DMS 273 treated with DMSO at 0.1 percent for 48 hours (cell line): ENCODE data around the gene GOLM1.
"Not testable (repeated sequence)": the region's sequence is repeated elsewhere in the genome, so short reads cannot be mapped to it uniquely, and the experiment has no call there.

ENCODE experiments used
- DNase-seq: peaks from one replicate; lab custom pipeline; 2025; lab: John Stamatoyannopoulos, UW

GOLM1 gene

DNA sequence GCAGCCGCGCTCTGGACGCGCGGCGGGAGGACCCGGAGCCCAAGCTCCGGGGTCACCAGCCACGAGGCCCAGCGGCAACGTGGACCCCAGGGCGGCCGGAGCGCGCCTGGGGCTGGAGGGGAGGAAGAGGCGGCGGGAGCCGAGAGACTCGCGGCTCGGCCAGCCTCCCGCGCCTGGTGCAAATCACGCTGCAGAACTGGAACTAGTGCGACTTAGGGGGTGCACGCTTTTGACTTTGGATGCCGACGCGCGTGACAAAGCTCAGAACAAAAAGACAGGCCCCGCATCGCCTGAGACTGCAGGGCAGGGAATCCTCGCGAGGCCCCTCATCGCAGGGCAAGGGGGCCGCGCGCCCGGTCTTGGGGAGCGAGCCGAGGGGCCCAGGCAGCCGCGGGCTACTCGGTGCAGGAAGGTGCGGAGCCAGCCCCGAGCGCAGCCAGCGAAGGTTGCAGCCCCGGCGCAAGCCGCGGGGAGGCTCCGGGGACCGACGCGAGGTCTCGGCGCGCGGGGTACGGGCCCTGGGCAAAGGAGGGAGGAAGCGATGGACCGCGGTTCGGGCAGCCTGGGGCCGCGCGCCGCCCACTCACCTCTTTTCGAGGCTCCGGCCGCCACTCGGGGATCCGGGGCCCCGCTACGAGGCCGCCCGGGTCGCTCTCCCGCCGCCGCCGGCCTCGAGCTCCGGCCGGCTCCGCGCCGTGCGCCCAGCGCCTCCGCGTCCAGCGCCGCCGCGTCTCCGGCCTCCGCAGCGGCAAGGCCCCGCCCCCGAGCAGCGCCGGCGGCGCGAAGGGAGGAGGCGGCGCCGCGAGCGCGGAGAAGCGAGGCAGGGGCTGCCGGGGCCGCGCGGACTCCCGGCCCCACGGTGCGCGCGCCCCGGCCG, at the start of gene GOLM1:
TSS of gene GOLM1 (minus strand) at position 735 of the 877 bp plus-strand sequence. CDS start 20,238 bp downstream, outside the sequence.
- no peak for DNase-seq

GRCh38 chr9:86146671-86147070, 47.3 kb upstream of the GOLM1 start:
- not testable (repeated sequence) for DNase-seq

DNA sequence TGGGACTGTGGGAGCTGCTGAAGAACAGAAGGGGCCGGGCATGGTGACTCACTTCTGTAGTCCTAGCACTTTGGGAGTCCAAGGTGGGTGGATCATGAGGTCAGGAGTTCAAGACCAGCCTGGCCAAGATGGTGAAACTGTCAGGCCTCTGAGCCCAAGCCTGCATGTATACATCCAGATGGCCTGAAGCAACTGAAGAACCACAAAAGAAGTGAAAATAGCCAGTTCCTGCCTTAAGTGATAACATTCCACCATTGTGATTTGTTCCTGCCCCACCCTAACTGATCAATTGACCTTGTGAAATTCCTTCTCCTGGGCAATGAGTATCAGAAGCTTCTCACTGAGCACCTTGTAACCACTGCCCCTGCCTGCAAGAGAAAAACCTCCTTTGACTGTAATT, 46.6 kb upstream of the GOLM1 start:
- not testable (repeated sequence) for DNase-seq

DNA sequence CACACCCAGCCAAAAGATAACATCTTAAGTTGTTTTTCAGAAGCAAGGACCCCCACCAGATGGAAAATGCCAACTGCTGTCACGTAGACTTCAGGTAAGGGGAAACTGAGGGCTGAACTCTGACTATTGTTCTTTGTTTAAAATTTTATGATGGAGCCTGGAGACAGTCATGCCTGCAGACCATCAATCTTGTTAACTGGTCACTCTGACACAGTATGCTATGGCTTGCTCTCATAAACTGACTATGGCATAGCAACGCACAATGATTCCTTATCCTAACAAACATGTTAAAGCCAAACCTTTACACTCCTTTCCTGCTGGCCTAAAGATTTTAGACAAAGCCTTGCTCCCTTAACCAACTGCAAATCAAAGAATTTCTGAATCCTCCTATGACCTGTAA, 43.6 kb upstream of the GOLM1 start:
- DNase-seq, result no peak

GRCh38 chr9:86141843-86142242, 42.5 kb upstream of the GOLM1 start:
- no peak for DNase-seq

GRCh38 chr9:86135371-86135770, 36.0 kb upstream of the GOLM1 start:
- no peak for DNase-seq

GRCh38 chr9:86134361-86134760, 35.0 kb upstream of the GOLM1 start:
- no peak for DNase-seq

- DNase-seq, result no peak
These were observed 29.0 kb upstream of the GOLM1 start for GRCh38 chr9:86128235-86128822.

DNA sequence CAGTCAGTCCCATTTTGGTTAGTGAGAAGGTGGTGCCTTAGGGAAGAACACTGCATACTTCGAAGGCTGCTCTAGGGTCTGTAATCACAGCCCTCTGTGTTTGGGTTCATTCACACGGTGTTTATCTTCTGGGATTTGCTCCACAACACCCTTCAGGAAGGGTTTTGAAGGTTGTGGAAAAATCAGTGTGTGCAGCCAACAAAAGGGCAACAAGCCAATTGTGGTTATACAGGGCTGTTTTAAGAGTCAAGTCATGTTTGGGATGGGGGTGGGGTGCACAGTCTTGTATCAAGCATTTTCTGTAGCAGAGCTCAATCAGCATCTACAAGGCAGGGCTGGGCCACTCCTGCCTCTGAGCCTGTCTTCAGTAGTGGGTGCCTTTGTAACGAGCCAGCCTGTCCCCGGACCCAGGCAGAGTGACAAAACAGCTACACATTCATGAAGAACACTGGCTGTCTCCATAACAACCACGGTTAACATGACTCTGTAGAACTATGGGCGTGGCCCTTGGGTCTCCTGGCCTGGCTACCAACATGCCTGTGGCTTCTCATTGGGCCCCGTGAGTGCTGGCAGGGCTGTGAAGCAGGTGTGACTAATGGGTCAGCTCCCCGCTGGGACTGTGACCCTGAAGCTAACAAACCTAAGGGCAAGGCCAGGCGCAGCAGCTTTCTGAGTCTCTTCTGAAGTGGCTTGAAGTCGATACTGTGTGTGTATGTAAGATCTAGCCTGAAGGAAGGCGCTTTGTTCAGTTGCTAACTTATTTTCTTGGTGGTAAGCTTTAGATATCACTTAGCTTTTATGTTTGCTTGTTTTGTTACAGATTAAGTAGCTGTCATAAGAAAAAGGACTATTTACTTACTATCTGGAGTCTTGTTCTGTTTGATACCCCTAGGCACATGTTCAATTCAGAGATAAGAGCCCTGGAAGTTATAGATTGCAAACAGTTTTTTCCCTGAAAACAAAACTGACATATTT, 27.9 kb upstream of the GOLM1 start:
- peak; percentile 60 for DNase-seq

GRCh38 chr9:86122311-86122710, 23.0 kb upstream of the GOLM1 start:
- no peak for DNase-seq

GRCh38 chr9:86119457-86119856, 20.1 kb upstream of the GOLM1 start:
- no peak for DNase-seq

- no peak for DNase-seq
These were observed 17.1 kb upstream of the GOLM1 start for GRCh38 chr9:86116425-86116824.

- DNase-seq, result no peak
These were observed 16.5 kb upstream of the GOLM1 start for GRCh38 chr9:86115886-86116285.

DNA sequence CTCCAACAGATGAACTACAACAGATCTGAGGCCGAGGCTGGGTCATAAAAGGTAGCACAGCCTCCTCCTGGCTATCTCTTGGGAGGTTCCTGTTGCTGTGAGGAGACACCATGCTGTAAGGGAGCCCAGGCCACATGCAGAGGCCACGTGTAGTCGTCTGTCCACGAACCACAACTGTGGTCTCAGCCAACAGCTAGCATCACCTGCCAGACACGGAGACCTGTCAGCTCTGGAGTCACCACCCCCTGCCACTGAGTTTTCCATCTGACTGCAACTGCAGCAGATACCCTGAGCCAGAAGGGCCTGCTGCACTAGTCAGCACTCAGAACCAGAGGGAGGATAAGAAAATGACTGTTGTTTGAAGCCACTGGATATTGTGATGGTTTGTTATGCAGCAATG, 12.7 kb upstream of the GOLM1 start:
- DNase-seq, result no peak

DNA sequence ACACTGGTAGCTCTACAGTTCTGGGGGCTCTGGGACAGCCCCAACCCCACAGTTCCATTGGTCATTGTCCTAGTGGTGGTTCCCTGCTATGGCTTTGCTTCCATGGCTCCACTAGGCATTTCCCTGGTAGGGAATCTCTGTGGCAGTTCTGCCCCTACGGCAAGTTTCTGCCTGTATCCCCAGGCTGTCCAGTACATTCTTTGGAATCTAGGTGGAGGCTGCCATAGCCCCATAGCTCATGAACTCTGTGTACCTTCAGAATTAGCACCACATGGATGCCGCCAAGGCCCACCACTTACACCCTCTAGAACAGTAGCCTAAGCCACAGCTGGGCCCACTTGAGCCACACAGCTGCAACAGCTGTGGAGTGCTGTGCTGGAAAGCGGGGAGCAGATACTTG, 3.3 kb upstream of the GOLM1 start:
- DNase-seq, result no peak

GRCh38 chr9:86099701-86100364, 475 bp upstream of the GOLM1 start:
- DNase-seq, result no peak

- DNase-seq, result no peak
These were observed 1.7 kb downstream of the GOLM1 start for GRCh38 chr9:86097510-86098224.

- DNase-seq, result no peak
These were observed 3.0 kb downstream of the GOLM1 start for GRCh38 chr9:86096386-86096785.

DNA sequence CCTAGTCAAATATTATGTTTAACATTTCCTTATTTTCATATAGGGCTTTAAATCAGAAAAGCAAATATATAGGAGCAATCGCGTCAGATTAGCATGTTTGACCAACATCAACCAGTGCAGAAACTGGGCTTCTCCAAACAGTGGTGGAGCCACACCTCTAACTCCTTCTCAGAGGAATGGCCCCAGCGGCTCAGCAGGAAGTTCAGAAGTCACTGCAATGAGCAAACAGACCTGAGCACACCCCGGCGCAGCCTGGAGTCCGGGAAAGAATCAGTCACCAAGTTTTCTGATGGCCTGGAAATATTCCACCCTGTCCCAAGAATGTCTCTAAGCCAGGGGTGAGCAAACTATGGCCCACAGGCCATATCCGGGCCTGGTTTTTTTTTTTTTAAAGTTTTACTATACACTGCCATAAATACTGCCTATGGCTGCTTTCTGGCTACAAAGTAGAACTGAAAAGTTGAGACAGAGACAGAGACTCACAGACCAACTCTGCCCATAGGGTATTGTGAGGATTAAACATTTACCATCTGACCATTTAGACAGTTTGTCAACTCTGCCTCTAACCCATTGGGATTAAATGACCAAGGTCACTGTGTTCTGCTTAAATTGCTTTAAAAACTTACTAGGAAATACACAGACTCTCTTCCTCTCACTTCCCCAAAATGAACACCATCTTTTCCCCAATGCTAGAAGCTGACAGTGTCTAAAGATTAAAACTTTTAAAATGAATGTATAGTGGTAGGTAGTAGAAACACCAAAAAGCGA, 5.4 kb downstream of the GOLM1 start:
- no peak for DNase-seq

- no peak for DNase-seq
These were observed 7.9 kb downstream of the GOLM1 start for GRCh38 chr9:86091477-86091876.
